H1 (cell line): Measurements from ENCODE around the gene TPRA1. TPM values are rescaled to one million over a fixed set of nuclear protein-coding genes. Genes with fewer than 3 reads are reported as not detected.

ENCODE experiments used
- CTCF ChIA-PET: fragments of 300-600 bp; sonication (Branson Sonifier 250); formaldehyde crosslinking; loops from one replicate; lab custom pipeline; 2021; ENCODE audit not compliant: partially characterized antibody; lab: Charles Lee
- POLR2A ChIA-PET: fragments of 300-600 bp; sonication (Branson Sonifier 250); formaldehyde crosslinking; loops from one replicate; lab custom pipeline; 2021; ENCODE audit warnings: inconsistent platforms; ENCODE audit not compliant: partially characterized antibody; lab: Charles Lee
- DNase-seq, 2 experiments: peaks; one replicate each; pipeline versions ENCODE4 v3.0.0 to v3.0.0-alpha.2; 2010 to 2022; ENCODE audit warnings: low spot score in 2 of 2, low read depth in 1 of 2, mixed read lengths in 1 of 2
- FAIRE-seq: peaks from 2 replicates; lab custom pipeline; 2011; peaks lifted over from hg19 to GRCh38; lab: Jason Lieb, UNC
- H2AFZ ChIP-seq: 2 replicates; pipeline ENCODE4 v1.8.1; 2012; ENCODE audit warnings: low read length, inconsistent platforms
- H2AK5ac ChIP-seq: 2 replicates; pipeline ENCODE4 v1.6.1; 2013; ENCODE audit warnings: low read depth, low read length
- H2BK120ac ChIP-seq: replicated peaks from 2 replicates; pipeline ENCODE3; 2013; ENCODE audit warnings: low read depth, low read length, inconsistent platforms
- H2BK12ac ChIP-seq: 2 replicates; pipeline ENCODE4 v1.6.1; 2013; ENCODE audit warnings: low read depth, low read length
- H2BK15ac ChIP-seq: 2 replicates; pipeline ENCODE4 v1.6.1; 2013; ENCODE audit warnings: low read length
- H2BK20ac ChIP-seq: 2 replicates; pipeline ENCODE4 v1.6.1; 2013; ENCODE audit warnings: low read length
- H2BK5ac ChIP-seq: 2 replicates; pipeline ENCODE4 v1.6.1; 2013; ENCODE audit warnings: low read depth, low read length
- H3K14ac ChIP-seq: 2 replicates; pipeline ENCODE4 v1.6.1; 2013; ENCODE audit warnings: inconsistent platforms; ENCODE audit not compliant: insufficient read length
- H3K18ac ChIP-seq: 2 replicates; pipeline ENCODE4 v1.6.1; 2013; ENCODE audit warnings: low read length; ENCODE audit errors: extremely low read depth
- H3K23ac ChIP-seq: 2 replicates; pipeline ENCODE4 v1.6.1; 2013; ENCODE audit warnings: inconsistent platforms; ENCODE audit not compliant: insufficient read length
- H3K23me2 ChIP-seq: 2 replicates; pipeline ENCODE4 v1.6.1; 2013; ENCODE audit warnings: low read depth, low read length
- H3K27ac ChIP-seq: 2 replicates; pipeline ENCODE4 v1.6.1; 2011; ENCODE audit warnings: low read depth, low read length, inconsistent platforms
- H3K27me3 ChIP-seq, 4 experiments: replicated peaks in 1 of 4; 1 replicate in 1 of 4; 2 replicates in 3 of 4; pipeline versions ENCODE4 v1.6.1 to v1.8.1; 2011 to 2013; ENCODE audit warnings: low read length in 3 of 4, mild to moderate bottlenecking in 3 of 4, inconsistent platforms in 2 of 4, mixed read lengths in 2 of 4, moderate library complexity in 1 of 4; ENCODE audit not compliant: control insufficient read depth in 3 of 4, insufficient read depth in 3 of 4; ENCODE audit errors: extremely low read depth in 1 of 4
- H3K36me3 ChIP-seq, 4 experiments: 2 replicates each; pipeline versions ENCODE4 v1.6.1 to v1.8.1; 2011 to 2013; ENCODE audit warnings: mild to moderate bottlenecking in 4 of 4, low read length in 3 of 4, moderate library complexity in 2 of 4, control low read depth in 1 of 4, inconsistent platforms in 1 of 4; ENCODE audit not compliant: insufficient read depth in 4 of 4, control insufficient read depth in 2 of 4
- H3K4ac ChIP-seq: replicated peaks from 2 replicates; pipeline ENCODE3; 2013; ENCODE audit warnings: low read length, low read depth, mixed read lengths, inconsistent platforms; ENCODE audit not compliant: insufficient read length
- H3K4me1 ChIP-seq, 4 experiments: replicated peaks in 1 of 4; 1 replicate in 1 of 4; 2 replicates in 3 of 4; pipeline versions ENCODE4 v1.6.1 to v1.8.1; 2011 to 2013; ENCODE audit warnings: low read length in 3 of 4, inconsistent platforms in 2 of 4, mixed read lengths in 1 of 4; ENCODE audit not compliant: insufficient read depth in 4 of 4, control insufficient read depth in 3 of 4
- H3K4me2 ChIP-seq, 2 experiments: 2 replicates each; pipeline versions ENCODE4 v1.6.1 to v1.8.1; 2011 to 2013; ENCODE audit warnings: low read depth in 2 of 2, low read length in 2 of 2, control low read depth in 1 of 2, inconsistent platforms in 1 of 2, mild to moderate bottlenecking in 1 of 2; ENCODE audit not compliant: insufficient read depth in 1 of 2
- H3K4me3 ChIP-seq, 4 experiments: fragments of 200-600, 300-600 bp in 1 of 4; sonication (generic), shearing (Covaris generic), sonication (Bioruptor Twin) in 1 of 4; 2 replicates each; pipeline versions ENCODE4 v1.5.1 to v1.8.1; 2011 to 2016; ENCODE audit warnings: low read length in 4 of 4, low read depth in 3 of 4, control low read depth in 2 of 4, inconsistent platforms in 2 of 4, mild to moderate bottlenecking in 2 of 4, mixed read lengths in 1 of 4, moderate library complexity in 1 of 4; ENCODE audit not compliant: insufficient read depth in 2 of 4; ENCODE audit errors: extremely low read depth in 1 of 4
- H3K56ac ChIP-seq: replicated peaks from 2 replicates; pipeline ENCODE3; 2013; ENCODE audit warnings: low read depth, mild to moderate bottlenecking, mixed read lengths, low read length, inconsistent platforms; ENCODE audit not compliant: insufficient read length
- H3K79me1 ChIP-seq: 2 replicates; pipeline ENCODE4 v1.6.1; 2013; ENCODE audit warnings: low read depth, low read length, control low read depth
- H3K79me2 ChIP-seq, 2 experiments: 2 replicates each; pipeline versions ENCODE4 v1.6.1 to v1.8.1; 2012 to 2013; ENCODE audit warnings: low read length in 2 of 2, mild to moderate bottlenecking in 2 of 2, inconsistent platforms in 1 of 2; ENCODE audit not compliant: insufficient read depth in 2 of 2, control insufficient read depth in 1 of 2
- H3K9ac ChIP-seq, 4 experiments: replicated peaks in 1 of 4; 1 replicate in 1 of 4; 2 replicates in 3 of 4; pipeline versions ENCODE4 v1.6.1 to v1.8.1; 2011 to 2013; ENCODE audit warnings: low read depth in 3 of 4, low read length in 3 of 4, control low read depth in 2 of 4, mild to moderate bottlenecking in 2 of 4, moderate library complexity in 2 of 4, inconsistent platforms in 1 of 4; ENCODE audit errors: extremely low read depth in 1 of 4
- H3K9me3 ChIP-seq, 2 experiments: 2 replicates each; pipeline versions ENCODE4 v1.6.1 to v1.8.1; 2012 to 2013; ENCODE audit warnings: mild to moderate bottlenecking in 2 of 2, moderate library complexity in 2 of 2, control low read depth in 1 of 2, inconsistent platforms in 1 of 2, low read depth in 1 of 2, low read length in 1 of 2, mixed read lengths in 1 of 2; ENCODE audit not compliant: insufficient read depth in 2 of 2
- H4K20me1 ChIP-seq, 2 experiments: replicated peaks in 1 of 2; 2 replicates each; pipeline versions ENCODE3 to v1.8.1; 2011 to 2013; ENCODE audit warnings: inconsistent platforms in 2 of 2, low read length in 2 of 2, mild to moderate bottlenecking in 1 of 2; ENCODE audit not compliant: insufficient read depth in 2 of 2, control insufficient read depth in 1 of 2
- H4K5ac ChIP-seq: 2 replicates; pipeline ENCODE4 v1.6.1; 2013; ENCODE audit warnings: low read length, low read depth, mixed read lengths, inconsistent platforms; ENCODE audit not compliant: insufficient read length
- H4K8ac ChIP-seq: 2 replicates; pipeline ENCODE4 v1.8.0; 2013; ENCODE audit warnings: mild to moderate bottlenecking, moderate library complexity, low read length, inconsistent platforms; ENCODE audit not compliant: insufficient read depth; ENCODE audit errors: extremely low read depth
- H4K91ac ChIP-seq: replicated peaks from 2 replicates; pipeline ENCODE3; 2013; ENCODE audit warnings: low read length, mixed read lengths, inconsistent platforms; ENCODE audit not compliant: insufficient read length
- ATF2 ChIP-seq: IDR thresholded peaks from 2 replicates; pipeline ENCODE4 v1.6.1; 2012; ENCODE audit warnings: low read length, inconsistent platforms
- HDAC6 ChIP-seq: IDR thresholded peaks from one replicate; pipeline ENCODE4 v1.7.1; 2012; ENCODE audit warnings: low read depth, mild to moderate bottlenecking, inconsistent platforms, low read length, moderate library complexity
- POLR2A ChIP-seq, 2 experiments: IDR thresholded peaks; 1 replicate in 1 of 2; 2 replicates in 1 of 2; pipeline ENCODE4 v1.6.1; 2011; ENCODE audit warnings: low read depth in 2 of 2, low read length in 2 of 2, mild to moderate bottlenecking in 2 of 2; ENCODE audit errors: control extremely low read depth in 1 of 2
- RFX5 ChIP-seq: IDR thresholded peaks from 2 replicates; pipeline ENCODE4 v1.6.1; 2011; ENCODE audit warnings: low read depth, low read length, improper control_type of control experiment, borderline replicate concordance
- RXRA ChIP-seq: IDR thresholded peaks from 2 replicates; pipeline ENCODE4 v1.6.1; 2011; ENCODE audit warnings: low read depth, mild to moderate bottlenecking, low read length, moderate library complexity; ENCODE audit not compliant: insufficient read depth
- TAF7 ChIP-seq: optimal IDR thresholded peaks from 2 replicates; pipeline ENCODE3; 2011; ENCODE audit warnings: low read depth, mild to moderate bottlenecking, inconsistent platforms, low read length, moderate library complexity, borderline replicate concordance
- USF2 ChIP-seq: IDR thresholded peaks from 2 replicates; pipeline ENCODE4 v1.6.1; 2011; ENCODE audit warnings: low read length, improper control_type of control experiment
- WGBS, 2 experiments: shearing (Covaris generic) in 1 of 2; methylation state at CpG; one replicate each; pipeline versions ENCODE4 v1.1.6 to v1.1.7; 2013 to 2015; ENCODE audit warnings: low lambda C conversion rate in 2 of 2, mixed read lengths in 2 of 2, inconsistent platforms in 1 of 2, low coverage in 1 of 2, missing lambda C conversion rate in 1 of 2; ENCODE audit not compliant: insufficient replicate concordance in 2 of 2, insufficient coverage in 1 of 2, insufficient read length in 1 of 2; ENCODE audit errors: extremely low coverage in 1 of 2, missing lambda C conversion rate in 1 of 2; 5-methylcytosine and 5-hydroxymethylcytosine counted together
- polyA plus RNA-seq, 7 experiments: library from polyadenylated mRNA; depleted of rRNA in 3 of 7; stranded (reverse) in 5 of 7; unstranded in 2 of 7; fragments of >200 nt in 5 of 7; fragments of 200-250 nt in 2 of 7; gene quantifications; 1 replicate in 5 of 7; 2 replicates in 1 of 7; 4 replicates in 1 of 7; pipeline versions ENCODE4 v1.2.1 to v1.2.3, GENCODE V29; 2011 to 2013; ENCODE audit warnings: missing spikeins in 2 of 7, mixed read lengths in 2 of 7
- total RNA-seq: library from RNA; stranded (reverse); fragmentation: NEBNext Ultra II Directional; extraction: Animal tissue kit (Norgen Biotek cat#: 25700); gene quantifications from 2 replicates; pipeline ENCODE4 v1.2.1, GENCODE V29; 2021

Gene TPRA1
- total and polyA plus RNA-seq, 2 of the 8 experiments (the other 6 are each of a cell fraction or from before 2014, with no cell fraction given), result 18.8 to 38.5 TPM

- H4K5ac ChIP-seq, result no peak overlapping the region
- H2AFZ ChIP-seq, result no peak overlapping the region
- no peaks in the 10 kb centered on the region for H3K79me2 ChIP-seq
- H2BK5ac ChIP-seq, result no peak overlapping the region
- no peak overlapping the region for H2BK20ac ChIP-seq
- H3K79me1 ChIP-seq, result no peaks in the 10 kb centered on the region
- H3K4me3 ChIP-seq, result no peak overlapping the region
- no peak overlapping the region for H4K91ac ChIP-seq
- H3K9ac ChIP-seq, result no peak overlapping the region
- H3K23ac ChIP-seq, result no peak overlapping the region
- POLR2A ChIA-PET, result interaction anchor here (0.7 to 3.8 kb wide), 4 partner anchors 8 to 77 kb away, joined by 3 to 24 read pairs (median 4); partner anchors contain the start of gene MCM2
- peak overlapping the region; percentile 34; the same call in 1 of the 2 replicates for H2AK5ac ChIP-seq
- no peak overlapping the region for H2BK12ac ChIP-seq
- 87% methylated on average over 12 of the region's 12 CpGs; no CpG with 5 or more reads in 1 of the 2 experiments for WGBS, 2 experiments
- no peak overlapping the region for H3K4ac ChIP-seq
- CTCF ChIA-PET, result interaction anchor here (0.7 to 1.7 kb wide), 3 partner anchors 9 to 21 kb away, joined by 3 to 9 read pairs (median 6); no protein-coding TSS in a partner anchor
- no peak overlapping the region for H3K14ac ChIP-seq
- no peak overlapping the region for H3K27ac ChIP-seq
- H3K18ac ChIP-seq, result no peak overlapping the region
- no peak for FAIRE-seq
- H3K4me1 ChIP-seq, result peaks cover 0 to 7% (median 3%) of the 10 kb centered on the region in 4 experiments; a peak in 5 of 7 replicates
- H3K27me3 ChIP-seq, result peaks cover 13 to 32% (median 29%) of the 10 kb centered on the region in 4 experiments
- H2BK120ac ChIP-seq, result no peak overlapping the region
- H4K8ac ChIP-seq, result no peak overlapping the region
- no peak overlapping the region for H2BK15ac ChIP-seq
- H4K20me1 ChIP-seq, result peaks cover 6 to 9% of the 10 kb centered on the region in 2 experiments
- peaks cover 0 to 6% (median 0%) of the 10 kb centered on the region in 4 experiments; a peak in 2 of 8 replicates for H3K36me3 ChIP-seq
- no peak overlapping the region for H3K56ac ChIP-seq
- no peak overlapping the region; a peak in 1 of 4 replicates for H3K4me2 ChIP-seq
- DNase-seq, result no peak
- H3K9me3 ChIP-seq, result peaks cover 7 to 9% of the 10 kb centered on the region in 2 experiments
- H3K23me2 ChIP-seq, result peaks cover 3% of the 10 kb centered on the region; the same call in 1 of the 2 replicates
- no peak for TF ChIP-seq USF2
- TF ChIP-seq ATF2, result no peak
- TF ChIP-seq TAF7, result no peak
- no peak for TF ChIP-seq POLR2A (IDR thresholded peaks at IDR 0.05; ENCODE audit: control extremely low read depth in 1 of 2, low read depth in 2 of 2, low read length in 2 of 2)
- TF ChIP-seq RXRA, result no peak
- no peak for TF ChIP-seq HDAC6
- no peak for TF ChIP-seq RFX5
Observed at GRCh38 chr3:127630811-127631714, 40.5 kb upstream of the TPRA1 start.
